IPS-20b (cell line): Measurements from ENCODE around the gene ZMYM4.
"Not testable (repeated sequence)": the region's sequence is repeated elsewhere in the genome, so short reads cannot be mapped to it uniquely, and the experiment has no call there.

Source experiments
- H3K27ac ChIP-seq: one replicate; pipeline ENCODE4 v1.5.1; 2013; ENCODE audit warnings: low read length
- H3K27me3 ChIP-seq: 2 replicates; pipeline ENCODE4 v1.6.1; 2013; ENCODE audit warnings: mild to moderate bottlenecking, low read length, inconsistent platforms; ENCODE audit not compliant: insufficient read depth
- H3K36me3 ChIP-seq: 2 replicates; pipeline ENCODE4 v1.6.1; 2013; ENCODE audit warnings: low read depth, mild to moderate bottlenecking, inconsistent platforms, low read length, moderate library complexity; ENCODE audit not compliant: insufficient read depth
- H3K4me1 ChIP-seq: 2 replicates; pipeline ENCODE4 v1.6.1; 2013; ENCODE audit warnings: mild to moderate bottlenecking, control low read depth, inconsistent platforms, low read length, moderate library complexity; ENCODE audit not compliant: insufficient read depth
- H3K4me3 ChIP-seq: 2 replicates; pipeline ENCODE4 v1.5.1; 2013; ENCODE audit warnings: mild to moderate bottlenecking, low read length, inconsistent platforms
- H3K9ac ChIP-seq: 2 replicates; pipeline ENCODE4 v1.6.1; 2013; ENCODE audit warnings: low read depth, mild to moderate bottlenecking, inconsistent platforms, low read length, moderate library complexity
- H3K9me3 ChIP-seq: 2 replicates; pipeline ENCODE4 v1.6.1; 2013; ENCODE audit warnings: mild to moderate bottlenecking, low read depth, low read length, inconsistent platforms; ENCODE audit not compliant: insufficient read depth

The ZMYM4 gene

GRCh38 chr1:35298464-35298863, 30.0 kb downstream of the ZMYM4 start:
- Histone ChIP-seq H3K4me1 (no peaks in the 10 kb centered on the region), H3K27ac (no peak overlapping the region), H3K4me3 (no peak overlapping the region), H3K36me3 (peaks cover 25% of the 10 kb centered on the region), H3K9ac (no peak overlapping the region), H3K27me3 (no peaks in the 10 kb centered on the region), H3K9me3 (no peaks in the 10 kb centered on the region)

GRCh38 chr1:35300376-35300775, 31.9 kb downstream of the ZMYM4 start:
- Histone ChIP-seq H3K27me3 (no peaks in the 10 kb centered on the region), H3K27ac (no peak overlapping the region), H3K4me1 (no peaks in the 10 kb centered on the region), H3K9me3 (no peaks in the 10 kb centered on the region), H3K4me3 (no peak overlapping the region), H3K36me3 (peaks cover 27% of the 10 kb centered on the region), H3K9ac (no peak overlapping the region)

- no peak overlapping the region for H3K4me3 ChIP-seq
- H3K27ac ChIP-seq: no peak overlapping the region
- no peak overlapping the region for H3K9ac ChIP-seq
- H3K4me1 ChIP-seq: no peaks in the 10 kb centered on the region
- H3K9me3 ChIP-seq: no peaks in the 10 kb centered on the region
- H3K27me3 ChIP-seq: no peaks in the 10 kb centered on the region
- H3K36me3 ChIP-seq: peaks cover 20% of the 10 kb centered on the region; the same call in 1 of the 2 replicates
Observed at GRCh38 chr1:35301674-35302392, 33.3 kb downstream of the ZMYM4 start.

GRCh38 chr1:35305383-35305782, 36.9 kb downstream of the ZMYM4 start:
- H3K9ac ChIP-seq: no peak overlapping the region
- peaks cover 12% of the 10 kb centered on the region; the same call in 1 of the 2 replicates for H3K36me3 ChIP-seq
- no peaks in the 10 kb centered on the region for H3K27me3 ChIP-seq
- no peaks in the 10 kb centered on the region for H3K4me1 ChIP-seq
- no peaks in the 10 kb centered on the region for H3K9me3 ChIP-seq
- no peak overlapping the region for H3K4me3 ChIP-seq
- no peak overlapping the region for H3K27ac ChIP-seq

- Histone ChIP-seq H3K4me1 (no peaks in the 10 kb centered on the region), H3K27ac (no peak overlapping the region), H3K27me3 (no peaks in the 10 kb centered on the region)
Observed at GRCh38 chr1:35315649-35316048, 47.1 kb downstream of the ZMYM4 start.

GRCh38 chr1:35316264-35316663, 47.8 kb downstream of the ZMYM4 start:
- Histone ChIP-seq H3K4me3 (no peak overlapping the region), H3K27me3 (no peaks in the 10 kb centered on the region), H3K9ac (no peak overlapping the region), H3K9me3 (no peaks in the 10 kb centered on the region), H3K36me3 (no peaks in the 10 kb centered on the region), H3K27ac (no peak overlapping the region), H3K4me1 (no peaks in the 10 kb centered on the region)

More at GRCh38 chr1:35315649-35316048, 47.1 kb downstream of the ZMYM4 start:
- Histone ChIP-seq H3K9ac (no peak overlapping the region), H3K4me3 (no peak overlapping the region), H3K36me3 (peaks cover 4% of the 10 kb centered on the region; the same call in 1 of the 2 replicates), H3K9me3 (no peaks in the 10 kb centered on the region)

GRCh38 chr1:35319988-35320713, 51.6 kb downstream of the ZMYM4 start:
- Histone ChIP-seq H3K27ac (no peak overlapping the region), H3K9me3 (no peaks in the 10 kb centered on the region), H3K27me3 (no peaks in the 10 kb centered on the region), H3K36me3 (no peaks in the 10 kb centered on the region), H3K9ac (no peak overlapping the region), H3K4me3 (no peak overlapping the region), H3K4me1 (no peaks in the 10 kb centered on the region)

GRCh38 chr1:35320937-35321336, 52.4 kb downstream of the ZMYM4 start:
- H3K9me3 ChIP-seq: no peaks in the 10 kb centered on the region
- H3K27ac ChIP-seq: no peak overlapping the region
- H3K4me1 ChIP-seq: no peaks in the 10 kb centered on the region
- H3K36me3 ChIP-seq: no peaks in the 10 kb centered on the region
- H3K9ac ChIP-seq: no peak overlapping the region
- no peaks in the 10 kb centered on the region for H3K27me3 ChIP-seq
- no peak overlapping the region for H3K4me3 ChIP-seq

- Histone ChIP-seq H3K9ac (no peak overlapping the region), H3K27ac (no peak overlapping the region), H3K9me3 (no peaks in the 10 kb centered on the region), H3K4me3 (no peak overlapping the region), H3K4me1 (no peaks in the 10 kb centered on the region), H3K36me3 (peaks cover 11% of the 10 kb centered on the region; the same call in 1 of the 2 replicates), H3K27me3 (no peaks in the 10 kb centered on the region)
Observed at GRCh38 chr1:35324486-35324885, 56.0 kb downstream of the ZMYM4 start.

GRCh38 chr1:35326246-35326866, 57.8 kb downstream of the ZMYM4 start:
- H3K27me3 ChIP-seq: no peaks in the 10 kb centered on the region
- no peak overlapping the region for H3K27ac ChIP-seq
- H3K4me1 ChIP-seq: no peaks in the 10 kb centered on the region
- H3K4me3 ChIP-seq: no peak overlapping the region
- H3K9ac ChIP-seq: no peak overlapping the region
- no peaks in the 10 kb centered on the region for H3K9me3 ChIP-seq
- peaks cover 11% of the 10 kb centered on the region; the same call in 1 of the 2 replicates for H3K36me3 ChIP-seq

- not testable (repeated sequence) for H3K9me3 ChIP-seq, H3K4me3 ChIP-seq, H3K9ac ChIP-seq, H3K27me3 ChIP-seq, H3K4me1 ChIP-seq, H3K27ac ChIP-seq
- peaks cover 10% of the 10 kb centered on the region for H3K36me3 ChIP-seq
Observed at GRCh38 chr1:35331618-35332017, 63.1 kb downstream of the ZMYM4 start.

- H3K4me1 ChIP-seq: no peaks in the 10 kb centered on the region
- peaks cover 8% of the 10 kb centered on the region for H3K36me3 ChIP-seq
- H3K9me3 ChIP-seq: no peaks in the 10 kb centered on the region
- H3K9ac ChIP-seq: no peak overlapping the region
- H3K4me3 ChIP-seq: no peak overlapping the region
- no peak overlapping the region for H3K27ac ChIP-seq
- no peaks in the 10 kb centered on the region for H3K27me3 ChIP-seq
Observed at GRCh38 chr1:35334485-35334884, 66.0 kb downstream of the ZMYM4 start.
